Spleen (tissue), 13 donors: ENCODE data around the gene SEC14L3. TPM values are rescaled to one million over a fixed set of nuclear protein-coding genes. Genes with fewer than 3 reads are reported as not detected.

Source experiments
- DNase-seq: peaks from one replicate; pipeline ENCODE4 v3.0.0-alpha.2; 2020
- H3K27ac ChIP-seq, 8 donors: fragments of 200-600 bp; sonication (generic) in 7 of 8; 1 replicate in 4 of 8; 2 replicates in 4 of 8; pipeline versions ENCODE4 v1.5.0 to v1.8.0; 2016 to 2021; ENCODE audit warnings: inconsistent platforms in 4 of 8, mild to moderate bottlenecking in 4 of 8, moderate library complexity in 1 of 8
- H3K27me3 ChIP-seq, 7 donors: fragments of 200-600 bp; sonication (generic) in 6 of 7; replicated peaks in 1 of 7; 1 replicate in 4 of 7; 2 replicates in 3 of 7; pipeline versions ENCODE4 v1.5.0 to v1.8.0; 2016 to 2021; ENCODE audit warnings: inconsistent platforms in 3 of 7, mild to moderate bottlenecking in 1 of 7
- H3K36me3 ChIP-seq, 6 donors: fragments of 200-600 bp; sonication (generic) in 5 of 6; 1 replicate in 4 of 6; 2 replicates in 2 of 6; pipeline versions ENCODE4 v1.5.0 to v1.8.0; 2016 to 2021; ENCODE audit warnings: inconsistent platforms in 2 of 6
- H3K4me1 ChIP-seq, 6 donors: fragments of 200-600 bp; sonication (generic) in 5 of 6; 1 replicate in 3 of 6; 2 replicates in 3 of 6; pipeline versions ENCODE4 v1.5.0 to v1.8.0; 2016 to 2021; ENCODE audit warnings: inconsistent platforms in 3 of 6
- H3K4me3 ChIP-seq, 8 donors: fragments of 200-600 bp; sonication (generic) in 7 of 8; 1 replicate in 4 of 8; 2 replicates in 4 of 8; pipeline versions ENCODE4 v1.5.0 to v1.8.0; 2016 to 2021; ENCODE audit warnings: inconsistent platforms in 4 of 8, mild to moderate bottlenecking in 4 of 8, moderate library complexity in 2 of 8
- H3K9me3 ChIP-seq, 8 donors: fragments of 200-600 bp; sonication (generic) in 7 of 8; 1 replicate in 4 of 8; 2 replicates in 4 of 8; pipeline versions ENCODE4 v1.5.0 to v1.8.0; 2016 to 2021; ENCODE audit warnings: inconsistent platforms in 4 of 8
- CTCF ChIP-seq, 11 experiments: fragments of 200-600 bp in 7 of 11; fragments of 450-650 bp in 4 of 11; sonication (generic) in 4 of 11; IDR thresholded peaks in 8 of 11; conservative IDR thresholded peaks in 3 of 11; 1 replicate in 7 of 11; 2 replicates in 4 of 11; pipeline versions ENCODE4 v1.4.0 to v1.8.0; 2016 to 2021; ENCODE audit warnings: antibody characterized with exemption in 11 of 11, inconsistent platforms in 4 of 11, mild to moderate bottlenecking in 1 of 11
- POLR2A ChIP-seq, 3 donors: fragments of 450-650 bp; IDR thresholded peaks; one replicate each; pipeline ENCODE4 v1.5.1; 2017; ENCODE audit warnings: antibody characterized with exemption in 3 of 3, mild to moderate bottlenecking in 1 of 3
- POLR2AphosphoS5 ChIP-seq, 3 donors: sonication (generic); formaldehyde crosslinking; IDR thresholded peaks; one replicate each; pipeline ENCODE4 v1.5.1; 2017; ENCODE audit warnings: antibody characterized with exemption in 3 of 3
- WGBS, 5 donors: extraction: QIAGEN DNeasy Blood & Tissue Kit in 3 of 5; methylation state at CpG; one replicate each; pipeline versions ENCODE4 v1.1.5 to v1.1.7; 2013 to 2018; 5-methylcytosine and 5-hydroxymethylcytosine counted together
- intact Hi-C: fragments of 100-400 bp; cut with DNase I; formaldehyde crosslinking; loops from one replicate; pipeline ENCODE4 v1.15.0; 2023; ENCODE audit warnings: low total_unique reads
- long read RNA-seq, 2 donors: transcript quantifications; one replicate each; lab custom pipeline, GENCODE V29; 2026
- polyA plus RNA-seq, 3 donors: library from polyadenylated mRNA; stranded (reverse); fragments of 200-250 nt; gene quantifications; one replicate each; pipeline ENCODE4 v1.2.1, GENCODE V29; 2013
- total RNA-seq, 7 donors: library from RNA; depleted of rRNA in 3 of 7; stranded (reverse); fragments of >200 nt in 3 of 7; fragmentation: NEBNext Ultra II Directional in 4 of 7; extraction: Animal tissue kit (Norgen Biotek cat#: 25700) in 4 of 7; gene quantifications; one replicate each; pipeline versions ENCODE4 v1.1.0 to v1.2.1, GENCODE V29; 2016 to 2021
- donor health status: healthy with polysubstance abuse.
- donor health status: DM: no; HTN: no; CAD: no; lungs with moderate emphysema.
- donor health status: DM: no; HTN: no; CAD: no.
- donor health status: Bipolar disorder and iron deficiency.
- donor health status: healthy.
- donor health status: DM: no; HTN: no; CAD: no.
- donor health status: DM: yes; HTN: yes; CAD: no.

The SEC14L3 gene
- total RNA-seq (not detected), polyA plus RNA-seq (not detected)
- long read RNA-seq, donor 1, result 0 reads
- long read RNA-seq, donor 2, result 0 reads

- intact Hi-C loops, result no loop called here
- Histone ChIP-seq H3K4me3 (no peak within 1 kb of the TSS), H3K9me3 (no peaks in the 10 kb centered on the region), H3K36me3 (no peaks in the 10 kb centered on the region), H3K4me1 (no peaks in the 10 kb centered on the region), H3K27ac (no peak within 1 kb of the TSS), H3K27me3 (peaks cover 0 to 47% (median 0%) of the 10 kb centered on the region in 7 donors)
- DNase-seq, result no peak
- WGBS, 5 donors, result 63 to 77% (median 63%) methylated on average over 12 to 13 of the region's 13 CpGs
- no peak for TF ChIP-seq CTCF (IDR thresholded peaks at IDR 0.05 in 8 of 11, conservative IDR thresholded peaks at IDR 0.05 in 3 of 11)
- TF ChIP-seq POLR2A (IDR thresholded peaks at IDR 0.05), result no peak
- TF ChIP-seq POLR2AphosphoS5 (IDR thresholded peaks at IDR 0.05), result no peak
Observed at GRCh38 chr22:30471616-30472318, at the start of gene SEC14L3. SEC14L3 (minus strand) TSS chr22:30472017; CDS start chr22:30471958, 59 bp downstream.

- intact Hi-C loops, result no loop called here
- no peaks in the 10 kb centered on the region for H3K9me3 ChIP-seq
- DNase-seq, result no peak
- TF ChIP-seq CTCF (IDR thresholded peaks at IDR 0.05 in 8 of 11, conservative IDR thresholded peaks at IDR 0.05 in 3 of 11), result no peak
- no peak for TF ChIP-seq POLR2AphosphoS5 (IDR thresholded peaks at IDR 0.05)
- no peak for TF ChIP-seq POLR2A (IDR thresholded peaks at IDR 0.05)
- 80 to 93% (median 86%) methylated on average over 7 of the region's 7 CpGs for WGBS, 5 donors
- no peaks in the 10 kb centered on the region for H3K27me3 ChIP-seq
- H3K36me3 ChIP-seq, result no peaks in the 10 kb centered on the region
- H3K4me1 ChIP-seq, result no peaks in the 10 kb centered on the region
- no peak overlapping the region for H3K4me3 ChIP-seq
- H3K27ac ChIP-seq, result no peak overlapping the region
Observed at GRCh38 chr22:30519842-30520425, 48.1 kb upstream of the SEC14L3 start.

- Histone ChIP-seq H3K4me1 (no peaks in the 10 kb centered on the region), H3K36me3 (no peaks in the 10 kb centered on the region), H3K4me3 (no peak overlapping the region), H3K27ac (no peak overlapping the region), H3K27me3 (no peaks in the 10 kb centered on the region), H3K9me3 (peaks cover 0 to 9% (median 1%) of the 10 kb centered on the region in 8 donors)
- intact Hi-C loops, result no loop called here
- DNase-seq, result no peak
- 81 to 90% (median 85%) methylated on average over 5 of the region's 5 CpGs for WGBS, 5 donors
- TF ChIP-seq POLR2A (IDR thresholded peaks at IDR 0.05), result no peak
Observed at GRCh38 chr22:30516731-30517130, 44.9 kb upstream of the SEC14L3 start.

DNA sequence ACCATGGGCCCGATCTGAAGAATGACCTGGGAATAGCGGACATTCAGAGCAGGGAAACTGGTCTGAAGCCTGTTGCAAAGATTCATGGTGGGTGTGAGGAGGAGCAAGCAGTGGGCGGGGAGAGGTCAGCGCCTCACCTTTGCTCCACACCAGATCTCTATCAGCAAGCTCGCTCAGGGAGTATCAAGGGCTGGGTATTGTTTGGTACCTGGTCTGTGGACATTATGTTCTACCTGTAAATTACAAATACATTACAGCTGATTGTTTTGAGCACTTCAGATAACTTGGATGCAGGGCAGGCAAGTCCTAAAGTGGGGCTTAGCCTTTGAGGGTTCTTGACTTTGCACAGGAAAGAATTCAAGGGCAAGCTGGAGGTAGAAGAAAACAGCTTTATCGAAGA, 44.5 kb upstream of the SEC14L3 start:
- no peak overlapping the region for H3K27ac ChIP-seq
- H3K4me1 ChIP-seq, result no peaks in the 10 kb centered on the region
- peaks cover 0 to 10% (median 2%) of the 10 kb centered on the region in 8 donors for H3K9me3 ChIP-seq
- intact Hi-C loops, result no loop called here
- 84 to 92% (median 88%) methylated on average over 6 of the region's 6 CpGs for WGBS, 5 donors
- TF ChIP-seq POLR2AphosphoS5 (IDR thresholded peaks at IDR 0.05) (no peak), CTCF (IDR thresholded peaks at IDR 0.05 in 8 of 11, conservative IDR thresholded peaks at IDR 0.05 in 3 of 11) (no peak), POLR2A (IDR thresholded peaks at IDR 0.05) (no peak)
- H3K36me3 ChIP-seq, result no peaks in the 10 kb centered on the region
- H3K4me3 ChIP-seq, result no peak overlapping the region
- DNase-seq, result no peak
- no peaks in the 10 kb centered on the region for H3K27me3 ChIP-seq
